Activated CD4-positive, CD25-positive, alpha-beta regulatory T cell treated with anti-CD3 and anti-CD28 coated beads, Interleukin-2, amount 50 U/mL, for 24 hours (primary cell): Measurements from ENCODE around the gene RELL1.

ENCODE experiments used
- ATAC-seq, 2 donors: fragments of 150-1000 bp; cut with Tn5 transposase; one replicate each; pipeline ENCODE4 v1.10.0; 2021; ENCODE audit warnings: mild to moderate bottlenecking in 1 of 2, moderate library complexity in 1 of 2

The RELL1 gene

DNA sequence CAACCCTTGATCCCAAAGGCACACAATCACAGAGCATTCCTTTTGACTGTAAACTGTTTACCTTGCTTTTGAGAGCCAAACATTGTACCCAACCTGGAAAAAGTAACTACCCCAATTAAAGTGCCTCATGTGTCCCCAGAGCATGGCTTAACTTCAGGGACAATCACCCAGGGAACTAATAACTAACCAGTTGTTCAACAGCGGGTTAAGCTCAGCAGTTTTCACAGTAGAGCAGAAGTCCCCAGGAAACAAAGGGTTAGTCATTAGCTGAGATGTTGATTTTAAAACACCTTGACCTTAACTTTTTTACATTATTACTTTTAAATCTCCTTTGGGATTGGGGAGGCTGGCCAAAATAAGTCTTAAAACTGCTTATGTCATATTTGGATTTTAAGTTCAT lies 94.8 kb downstream of the RELL1 start:
- ATAC-seq, result no peak

GRCh38 chr4:37590016-37590415 lies 96.2 kb downstream of the RELL1 start:
- ATAC-seq, result no peak

GRCh38 chr4:37588150-37588549 lies 98.0 kb downstream of the RELL1 start:
- no peak for ATAC-seq

DNA sequence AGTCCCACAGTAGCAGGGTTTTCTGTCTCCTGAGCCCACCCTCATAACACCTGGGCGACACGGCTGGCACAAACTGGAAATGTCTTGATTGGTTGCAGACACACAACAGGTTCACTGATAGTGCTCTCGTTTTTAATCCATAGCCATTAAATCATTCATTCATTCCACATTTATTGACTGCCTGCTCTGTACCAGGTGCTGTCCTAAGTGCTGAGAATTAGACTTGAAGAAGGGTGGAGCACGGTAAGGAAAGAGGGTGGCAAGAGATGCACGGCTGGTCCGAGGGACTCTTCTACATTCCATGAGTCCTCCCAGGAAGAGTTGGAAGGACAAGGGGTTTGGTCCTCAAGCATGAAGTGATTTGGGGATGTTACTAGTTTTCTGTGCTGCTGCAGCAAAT lies 100.0 kb downstream of the RELL1 start:
- no peak for ATAC-seq

DNA sequence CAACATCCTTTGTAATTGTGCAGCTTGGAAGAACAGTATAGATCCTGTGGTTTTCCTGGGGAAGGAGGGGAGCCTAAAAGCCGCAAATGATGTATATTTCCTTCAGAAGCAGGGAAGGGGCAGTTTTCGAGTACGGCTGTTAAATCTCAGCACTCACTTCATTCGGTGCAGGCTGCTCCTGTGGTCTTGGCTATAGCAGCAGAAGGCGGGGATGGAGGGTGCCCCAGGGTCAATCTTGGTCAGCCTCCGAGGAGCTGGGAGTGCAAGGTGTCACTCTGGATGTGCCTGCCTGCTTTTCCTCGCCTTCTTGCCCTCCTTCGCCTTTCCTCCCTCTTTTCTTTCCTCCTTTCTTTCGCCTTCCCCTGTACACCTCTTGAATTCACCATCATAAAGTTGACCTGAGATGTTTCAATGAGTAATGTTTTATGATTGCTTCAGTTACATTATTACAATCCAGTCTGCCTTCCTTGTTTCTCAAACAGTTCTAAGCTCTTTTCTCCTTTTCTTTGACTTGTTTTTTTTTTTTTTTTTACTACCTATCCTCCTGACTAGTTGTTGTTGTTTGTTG lies 101.6 kb downstream of the RELL1 start:
- ATAC-seq, result no peak

DNA sequence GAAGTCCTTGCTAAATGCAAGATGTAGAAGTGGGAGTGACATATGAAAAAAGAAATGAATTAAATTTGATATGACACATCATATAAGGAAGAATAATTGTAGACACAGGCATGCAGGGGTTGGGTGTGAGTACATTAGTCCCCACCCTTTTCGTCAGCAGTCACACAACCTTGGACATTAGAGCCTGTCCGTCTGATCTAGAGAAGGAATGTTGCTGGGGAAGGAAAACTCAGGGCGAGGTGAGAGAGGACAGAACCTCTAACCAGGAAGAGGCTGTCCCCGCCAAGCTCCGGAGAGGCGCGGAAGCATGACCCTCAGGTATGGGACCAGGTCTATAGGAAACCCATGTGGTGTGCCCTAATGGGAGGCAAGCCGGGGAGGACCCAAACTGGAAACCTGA lies 102.1 kb downstream of the RELL1 start:
- no peak for ATAC-seq

DNA sequence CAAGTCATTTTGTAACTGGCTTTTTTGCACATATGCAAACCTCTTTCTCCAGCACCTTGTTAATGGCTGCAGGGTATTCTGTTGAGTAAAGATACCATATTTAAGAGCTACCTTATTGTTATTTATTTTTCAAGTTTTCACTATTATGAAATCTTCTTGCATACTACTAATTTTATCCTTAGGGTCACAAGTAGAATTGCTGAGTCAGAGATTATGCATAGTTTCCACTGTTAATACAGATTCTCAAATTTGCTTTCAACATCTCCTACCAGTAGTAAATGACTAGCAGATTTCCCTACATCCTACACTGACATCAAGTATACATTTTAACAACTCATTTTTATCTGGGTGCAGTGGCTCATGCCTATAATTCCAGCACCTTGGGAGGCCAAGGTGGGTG lies 112.6 kb downstream of the RELL1 start:
- no peak for ATAC-seq

DNA sequence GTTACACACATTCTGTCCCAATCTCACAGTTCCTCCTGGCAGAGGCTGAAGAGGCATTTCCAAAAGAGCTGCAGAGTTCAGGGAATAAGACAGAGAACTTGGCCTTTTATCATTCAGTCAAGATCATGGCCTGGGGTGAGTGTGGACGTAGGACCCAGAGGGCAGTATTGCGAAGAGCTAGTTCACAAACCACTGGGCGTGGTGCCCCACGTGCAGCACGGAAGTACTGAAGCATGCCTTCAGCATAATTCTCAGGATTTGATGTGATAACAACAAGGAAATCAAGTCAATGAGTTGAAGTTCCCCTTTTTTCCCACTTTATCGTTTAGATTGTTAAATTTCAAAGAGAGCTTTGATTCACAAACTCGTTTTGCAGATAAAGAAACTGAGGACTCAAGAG lies 117.7 kb downstream of the RELL1 start:
- no peak for ATAC-seq

- ATAC-seq, result no peak
Observed at GRCh38 chr4:37567836-37568235, 118.3 kb downstream of the RELL1 start.

- ATAC-seq, result no peak
Observed at GRCh38 chr4:37562592-37562991, 123.6 kb downstream of the RELL1 start.

- ATAC-seq, result no peak
Observed at GRCh38 chr4:37561803-37562207, 124.4 kb downstream of the RELL1 start.

DNA sequence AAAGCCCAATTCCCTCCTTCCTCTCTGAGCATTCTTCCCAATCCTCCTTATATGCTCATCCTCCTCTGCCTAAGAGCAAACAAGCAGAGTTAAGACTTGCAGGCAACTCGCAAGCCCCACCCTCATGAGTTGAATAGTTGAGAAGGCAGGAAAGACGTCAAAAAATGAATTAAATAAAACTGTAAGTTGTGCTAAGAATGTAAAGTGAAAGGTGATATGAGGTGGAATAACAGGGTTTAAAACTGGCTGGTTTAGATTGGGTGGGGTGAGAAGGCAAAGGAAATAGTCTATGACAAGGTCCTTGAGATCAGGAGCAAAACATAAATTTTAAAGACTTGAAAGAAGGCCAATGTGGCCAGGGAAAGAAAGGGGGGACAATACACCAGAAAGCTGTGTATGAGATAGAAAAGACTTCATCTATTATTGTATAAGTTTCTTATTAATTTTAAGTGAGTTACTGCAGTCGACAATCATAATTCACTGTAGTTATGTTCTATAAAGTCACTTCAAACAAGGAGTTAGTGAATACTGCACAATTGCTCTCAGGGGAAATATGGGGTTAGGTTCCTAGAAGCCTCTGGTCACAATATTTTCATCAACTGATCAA lies 124.9 kb downstream of the RELL1 start:
- no peak for ATAC-seq
